C1 segment of cervical spinal cord (tissue), 14 donors: ENCODE measurements around the gene UBR4.

Experiments used
- DNase-seq, 14 donors: peaks; one replicate each; lab custom pipeline; 2025; lab: John Stamatoyannopoulos, UW

Gene UBR4

DNA sequence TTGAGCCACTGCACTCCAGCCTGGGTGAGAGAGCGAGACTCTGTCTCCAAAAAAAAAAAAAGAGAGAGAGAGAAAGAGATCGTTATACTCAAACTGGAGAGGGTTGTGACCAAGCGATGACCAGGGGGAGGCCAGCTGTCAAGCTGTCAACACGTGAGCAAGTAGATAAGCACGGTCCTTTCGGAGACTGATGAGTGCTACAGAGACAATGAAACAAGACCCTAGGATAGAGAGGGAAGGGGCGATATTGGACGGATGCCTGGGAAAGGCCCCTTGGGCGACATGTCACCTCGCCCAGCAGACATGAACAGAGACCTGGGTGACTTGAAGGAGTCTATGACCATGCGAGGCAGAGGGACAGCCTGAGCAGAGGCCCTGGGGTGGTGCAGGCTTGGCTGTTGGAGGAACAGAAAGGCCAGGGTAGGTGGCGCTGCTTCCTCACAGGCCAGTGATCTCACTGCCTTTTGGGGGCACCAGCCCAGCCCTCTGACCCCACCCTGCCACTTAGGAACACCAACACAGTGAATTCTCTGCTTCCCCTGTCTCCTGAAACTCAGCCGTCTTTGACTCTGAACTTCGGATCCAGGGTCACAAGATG is 152.8 kb downstream of the UBR4 start:
- DNase-seq = no peak

DNA sequence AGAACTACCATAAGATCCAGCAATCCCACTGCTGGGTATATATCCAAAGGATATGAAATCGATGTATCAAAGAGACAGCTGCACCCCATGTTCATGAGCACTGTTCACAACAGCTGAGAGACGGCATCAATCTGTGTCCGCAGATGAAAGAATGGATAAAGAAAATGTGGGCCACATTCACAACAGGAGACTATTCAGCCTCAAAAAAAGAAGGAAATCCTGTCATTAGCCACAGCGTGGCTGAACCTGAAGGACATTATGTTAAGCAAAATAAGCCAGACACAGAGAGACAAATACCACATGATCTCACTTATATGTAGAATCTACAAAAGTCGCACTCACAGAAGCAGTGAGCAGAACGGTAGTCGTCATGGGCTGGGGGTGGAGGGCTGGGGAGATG is 154.4 kb downstream of the UBR4 start:
- no peak for DNase-seq

DNA sequence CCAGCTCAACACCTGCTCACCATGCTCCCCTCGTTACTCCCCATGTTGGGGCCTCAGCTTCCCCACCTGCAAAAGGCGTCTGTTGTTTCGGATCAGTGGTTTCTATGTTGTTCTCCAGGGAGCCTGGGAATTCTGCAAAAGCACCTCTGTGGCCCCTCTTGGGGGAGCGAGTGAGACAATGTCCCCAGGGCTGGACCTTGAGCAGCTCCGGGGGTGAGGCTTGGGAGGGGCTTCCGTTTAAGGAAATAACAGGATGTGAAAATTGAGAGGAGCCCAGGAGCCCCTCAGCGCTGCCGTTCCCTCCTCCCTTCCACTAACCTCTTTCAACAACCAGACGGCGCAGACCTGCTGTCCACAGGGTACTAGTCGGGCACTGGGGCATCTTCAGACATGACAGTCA is 155.1 kb downstream of the UBR4 start:
- no peak for DNase-seq

DNA sequence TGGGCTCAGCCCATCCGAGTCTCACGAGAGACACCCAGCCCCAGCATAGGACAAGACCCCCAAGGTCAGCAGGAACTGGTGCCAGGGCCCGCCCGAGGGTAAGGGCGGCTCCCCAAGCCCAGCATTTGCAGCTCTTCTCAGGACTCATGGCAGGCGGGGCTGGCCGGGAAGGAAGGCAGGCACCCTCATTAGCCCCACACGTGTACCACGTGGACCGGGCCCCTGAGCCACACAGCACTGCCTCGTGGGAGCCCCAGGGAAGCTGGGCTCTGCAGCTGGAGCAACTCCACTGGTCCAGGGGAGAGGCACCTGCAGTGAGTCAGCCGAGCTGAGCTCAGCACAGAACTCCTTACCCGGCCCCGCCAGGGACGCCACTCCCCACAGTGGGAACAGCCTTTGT is 155.8 kb downstream of the UBR4 start:
- DNase-seq = no peak

DNA sequence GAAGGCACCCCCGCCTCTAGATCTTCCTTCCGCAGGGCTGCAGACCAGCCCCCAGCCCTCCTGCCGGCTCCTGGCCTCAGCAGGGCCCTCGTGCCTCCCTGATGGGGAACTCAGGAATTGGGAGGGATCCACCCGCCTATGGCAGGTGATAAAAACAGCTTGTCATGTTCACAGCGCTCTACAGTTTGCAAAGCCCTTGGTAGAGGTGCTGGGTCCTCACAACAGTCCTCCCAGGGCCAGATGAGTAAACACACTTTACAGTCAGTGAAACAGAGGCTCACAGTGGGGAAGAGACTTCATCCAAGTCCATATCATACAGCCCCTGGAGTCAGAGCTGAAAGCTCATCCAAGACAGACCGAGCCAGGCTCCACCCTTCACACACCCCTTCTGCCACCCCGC is 156.6 kb downstream of the UBR4 start:
- DNase-seq = no peak

DNA sequence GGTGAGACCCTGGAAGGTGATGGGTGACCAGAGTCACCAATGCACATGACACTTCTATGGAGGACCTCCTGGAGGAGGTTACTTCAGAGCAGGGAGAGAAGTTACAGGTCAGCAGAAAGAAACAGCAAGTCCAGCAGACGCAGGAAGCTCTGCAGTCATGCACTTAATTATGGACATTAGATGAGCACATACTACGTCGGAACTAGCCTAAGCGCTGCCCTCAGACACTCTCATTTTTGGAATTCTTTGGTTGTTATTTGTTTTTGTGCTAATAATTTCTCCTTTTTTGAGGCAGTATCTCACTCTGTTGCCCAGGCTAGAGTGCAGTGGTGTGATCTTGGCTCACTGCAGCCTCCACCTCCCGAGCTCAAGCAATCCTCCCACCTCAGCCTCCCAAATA is 160.3 kb downstream of the UBR4 start:
- DNase-seq = no peak

DNA sequence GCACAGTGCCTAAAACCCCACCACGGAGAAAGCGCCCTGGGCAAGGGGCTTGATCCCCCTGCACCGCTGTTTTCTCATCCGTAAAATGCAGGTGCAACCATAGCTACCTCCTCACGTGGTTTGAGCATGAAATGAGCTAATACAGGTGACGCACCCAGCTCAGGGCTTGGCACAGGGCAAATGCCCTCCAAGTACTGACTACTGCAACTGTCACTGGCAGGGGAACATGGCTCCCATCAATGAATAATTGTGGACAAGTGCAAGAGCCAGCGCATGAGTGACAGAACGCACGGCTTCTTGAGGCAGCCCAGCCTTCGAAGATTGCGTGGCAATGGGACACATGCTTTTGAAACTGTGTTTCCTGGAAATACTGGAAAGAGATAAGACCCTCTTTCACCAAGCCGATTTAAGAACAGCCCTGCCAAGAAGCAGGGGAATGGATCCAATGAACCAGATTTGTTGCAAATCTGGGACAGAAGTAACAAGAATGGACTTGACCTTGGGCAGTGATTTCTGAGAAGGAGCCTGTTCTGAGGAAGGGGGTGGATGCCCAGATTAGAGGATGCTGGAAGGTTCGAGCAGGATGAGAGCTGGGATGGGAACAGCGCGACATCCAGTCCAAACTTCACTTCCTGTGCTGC is 160.8 kb downstream of the UBR4 start:
- DNase-seq = no peak

DNA sequence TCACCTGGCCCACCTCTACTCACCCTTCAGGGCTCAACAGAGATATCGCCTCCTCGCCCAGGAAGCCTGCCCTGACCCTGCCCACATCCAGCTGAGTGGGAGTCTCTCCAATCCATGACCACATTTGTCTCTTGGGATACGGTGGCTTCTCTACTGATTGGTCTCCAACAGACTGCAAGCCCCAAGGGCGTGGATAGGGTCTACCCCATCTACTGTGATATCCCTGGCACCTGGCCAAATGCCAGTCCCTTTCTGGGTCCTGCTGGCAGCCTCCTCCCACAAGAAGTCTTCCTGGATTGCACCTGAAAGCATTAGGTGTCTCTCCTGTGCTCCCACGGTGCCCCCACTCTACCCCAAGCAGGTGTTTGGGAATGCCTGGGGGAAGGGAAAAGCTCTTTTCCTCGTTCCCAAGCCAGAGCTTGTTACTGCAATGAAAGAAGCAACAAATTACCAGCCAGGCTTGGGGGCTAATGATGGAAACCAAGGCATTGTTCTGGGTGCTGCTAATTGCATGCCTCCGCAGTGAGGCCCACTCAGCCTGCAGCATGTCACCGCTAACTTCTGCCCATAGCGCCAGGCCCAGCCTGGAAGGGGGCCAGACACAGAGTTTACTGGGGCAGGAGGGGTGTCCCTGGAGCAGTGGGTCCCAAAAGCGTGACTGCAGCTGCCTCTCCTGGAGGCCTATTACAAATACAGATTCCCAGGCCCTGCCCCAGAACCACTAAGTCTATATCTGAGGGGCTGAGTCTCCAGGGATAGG is 162.9 kb downstream of the UBR4 start:
- DNase-seq = no peak

DNA sequence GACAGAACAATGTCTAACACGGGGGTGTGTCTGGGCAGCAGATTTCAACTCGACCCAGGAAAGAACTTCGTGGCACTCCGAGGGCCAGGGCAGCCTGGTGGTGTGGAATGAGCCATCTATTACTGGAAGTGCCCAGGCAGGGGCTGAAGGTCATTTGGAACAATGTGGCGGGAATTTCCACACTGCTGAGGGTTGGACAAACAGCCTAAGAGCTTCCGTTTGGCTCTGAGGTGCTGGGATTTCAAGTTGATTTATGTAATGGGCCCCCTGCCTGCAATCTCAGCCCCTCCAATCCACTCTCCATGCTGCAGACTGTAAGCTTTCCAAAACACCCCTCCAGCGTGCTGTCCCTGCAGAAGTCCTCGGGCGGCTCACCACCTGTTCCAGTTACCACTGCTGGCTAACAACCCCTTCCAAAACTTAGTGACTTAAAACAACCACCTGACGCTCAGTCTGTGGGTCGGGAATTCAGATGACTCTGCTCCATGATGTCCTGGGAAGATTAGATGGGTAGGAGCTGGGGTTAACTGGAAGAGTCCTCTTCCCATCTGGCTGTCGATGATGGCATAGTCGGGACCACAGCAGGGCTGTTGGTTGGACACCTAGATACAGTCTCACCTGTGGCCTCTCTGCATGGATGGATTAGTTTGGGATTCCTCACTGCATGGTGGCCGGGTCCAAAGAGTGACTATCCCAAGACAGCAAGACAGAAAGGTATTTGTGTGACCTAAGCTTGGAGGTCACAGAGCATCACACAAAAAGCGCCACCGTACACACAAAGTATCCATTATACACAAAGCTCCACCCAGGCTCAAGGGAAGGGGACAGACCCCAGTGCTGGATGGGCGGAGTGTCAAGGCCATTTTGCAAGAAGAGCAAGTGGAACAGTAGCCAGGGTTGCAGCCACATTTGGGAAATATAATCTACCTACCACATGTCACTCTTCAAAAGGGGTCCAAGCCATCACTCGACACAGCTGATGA is 163.9 kb downstream of the UBR4 start:
- no peak for DNase-seq

DNA sequence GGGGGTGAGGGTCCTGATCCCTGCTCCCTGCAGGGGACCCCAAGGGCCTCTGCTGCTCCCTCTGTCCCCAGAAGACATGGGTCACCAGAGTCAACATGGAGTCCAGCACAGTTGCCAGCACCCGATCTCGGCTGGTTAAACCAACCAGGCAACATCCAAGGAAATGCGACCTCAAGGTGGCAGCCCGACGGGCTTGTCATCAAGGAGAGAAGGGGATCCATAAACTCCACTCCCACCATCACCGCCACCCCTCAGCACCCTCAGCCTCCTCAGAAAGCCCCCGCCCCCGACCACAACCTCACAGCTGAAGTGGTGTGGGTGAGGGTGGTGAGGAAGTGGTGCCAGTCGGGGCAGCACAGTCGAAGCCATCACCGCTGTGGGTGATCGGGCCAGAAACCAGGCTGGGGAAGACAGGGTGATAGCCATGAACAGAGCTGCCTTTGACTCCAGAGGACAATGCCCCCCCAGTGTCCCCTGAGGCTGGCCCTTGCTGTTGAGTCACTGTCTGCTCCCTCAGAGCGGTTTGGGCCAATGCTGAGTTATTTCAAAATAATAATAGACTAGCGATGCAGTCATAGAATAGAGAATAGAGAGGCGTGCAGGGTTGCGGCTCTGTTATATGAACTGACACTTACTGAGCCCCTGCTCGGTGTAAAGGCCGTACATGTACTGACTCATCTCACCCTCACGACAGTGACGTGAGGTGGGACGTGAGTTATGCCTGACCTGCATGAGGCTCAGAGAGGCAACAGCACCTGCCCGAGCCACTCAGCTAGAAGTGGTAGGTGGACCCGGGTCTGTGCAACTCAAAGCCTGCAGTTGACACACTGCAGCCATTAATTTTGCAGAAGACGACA is 164.9 kb downstream of the UBR4 start:
- DNase-seq = peak in 11 of 14 donors; percentile 9 to 88 (median 58)

DNA sequence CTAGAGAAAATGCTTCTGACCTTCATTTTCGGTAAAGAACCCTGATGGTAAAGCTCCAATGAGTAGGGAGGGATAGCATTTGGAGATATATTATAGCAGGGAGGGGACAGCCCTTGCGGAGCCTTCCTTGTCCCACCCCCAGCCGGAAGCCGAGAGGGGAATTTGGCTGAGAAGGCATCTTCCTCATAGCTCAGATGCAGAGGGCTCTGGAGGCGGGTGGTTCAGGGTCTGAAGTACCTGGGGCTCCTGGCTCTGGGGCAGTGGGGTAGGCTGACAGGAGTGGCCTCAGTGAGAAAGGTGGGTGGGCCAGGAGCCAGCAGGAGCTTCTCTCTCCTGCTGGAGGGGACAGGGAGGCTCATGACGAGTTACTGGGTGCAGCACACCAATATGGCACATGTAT is 165.6 kb downstream of the UBR4 start:
- DNase-seq = no peak

DNA sequence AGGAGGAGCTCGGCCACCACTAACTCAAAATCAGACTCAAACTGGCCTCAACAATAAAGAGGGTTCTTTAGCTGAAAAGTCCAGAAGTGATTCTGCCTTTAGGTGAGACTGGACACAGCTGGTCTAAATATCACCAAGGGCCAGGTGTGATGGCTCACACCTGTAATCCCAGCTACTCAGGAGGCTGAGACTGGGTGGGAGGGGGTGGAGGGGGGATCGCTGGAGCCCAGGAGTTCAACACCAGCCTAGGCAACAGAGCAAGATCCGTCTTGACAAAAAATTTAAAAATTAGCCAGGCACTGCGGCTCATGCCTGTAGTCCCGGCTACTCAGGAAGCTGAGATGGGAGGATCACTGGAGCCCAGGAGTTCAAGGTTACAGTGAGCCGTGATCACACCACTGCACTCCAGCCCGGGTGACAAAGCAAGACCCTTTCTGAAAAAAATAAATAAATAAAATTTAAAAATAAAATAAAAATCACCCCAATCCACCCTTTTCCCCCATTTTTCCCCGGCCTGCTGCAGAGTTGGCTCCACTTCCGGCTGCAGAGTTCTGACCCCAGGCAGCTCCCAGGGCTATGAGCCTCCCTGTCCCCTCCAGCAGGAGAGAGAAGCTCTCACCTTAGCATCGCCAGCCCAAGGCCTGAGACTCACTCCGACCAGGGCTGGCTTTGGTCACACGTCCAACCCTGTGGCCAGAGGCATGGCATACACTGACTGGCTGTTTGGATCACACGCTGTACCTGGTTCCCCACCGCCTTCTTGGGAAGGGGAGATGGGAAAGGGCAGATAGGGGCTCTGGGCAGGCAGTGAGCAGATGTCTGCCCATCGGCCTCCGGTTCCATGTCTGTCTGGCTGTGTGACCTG is 166.3 kb downstream of the UBR4 start:
- DNase-seq = no peak

DNA sequence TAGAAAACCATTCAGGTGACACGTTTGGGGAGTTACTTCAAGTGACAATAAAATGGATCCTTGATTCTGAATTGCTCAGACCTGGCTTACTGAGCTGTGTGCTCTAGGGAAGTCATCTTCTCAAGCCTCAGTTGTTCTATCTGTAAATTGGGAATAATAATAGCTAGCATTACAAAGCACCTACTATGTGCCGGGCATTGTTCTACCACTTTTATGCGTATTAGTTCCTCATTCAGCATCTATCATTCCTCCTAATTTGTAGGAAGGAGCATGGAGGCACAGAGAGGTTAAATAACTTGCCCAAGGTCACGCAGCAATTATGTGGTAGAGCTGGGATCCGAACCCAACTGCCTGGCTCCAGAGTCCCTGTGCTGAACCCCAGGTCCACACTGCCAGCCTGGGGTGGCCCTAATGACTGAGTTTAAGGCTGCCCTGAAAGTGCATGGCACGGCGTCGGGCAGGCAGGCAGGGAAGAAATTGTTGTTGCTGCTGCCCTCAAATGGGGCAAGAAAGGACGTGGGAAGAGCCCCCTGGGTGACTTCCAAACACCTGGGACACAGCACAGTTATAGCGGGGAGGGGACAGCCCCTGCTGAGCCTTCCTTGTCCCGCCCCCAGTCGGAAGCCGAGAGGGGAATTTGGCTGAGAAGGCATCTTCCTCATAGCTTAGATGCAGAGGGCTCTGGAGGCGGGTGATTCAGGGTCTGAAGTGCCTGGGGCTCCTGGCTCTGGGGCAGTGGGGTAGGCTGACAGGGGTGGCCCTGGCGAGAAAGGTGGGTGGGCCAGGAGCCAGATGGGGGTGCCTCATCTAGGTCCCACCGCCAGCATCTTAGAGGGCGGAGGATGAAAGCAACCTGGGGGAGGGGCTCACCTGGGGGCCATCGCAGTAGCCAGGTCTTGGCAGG is 167.1 kb downstream of the UBR4 start:
- DNase-seq = no peak

DNA sequence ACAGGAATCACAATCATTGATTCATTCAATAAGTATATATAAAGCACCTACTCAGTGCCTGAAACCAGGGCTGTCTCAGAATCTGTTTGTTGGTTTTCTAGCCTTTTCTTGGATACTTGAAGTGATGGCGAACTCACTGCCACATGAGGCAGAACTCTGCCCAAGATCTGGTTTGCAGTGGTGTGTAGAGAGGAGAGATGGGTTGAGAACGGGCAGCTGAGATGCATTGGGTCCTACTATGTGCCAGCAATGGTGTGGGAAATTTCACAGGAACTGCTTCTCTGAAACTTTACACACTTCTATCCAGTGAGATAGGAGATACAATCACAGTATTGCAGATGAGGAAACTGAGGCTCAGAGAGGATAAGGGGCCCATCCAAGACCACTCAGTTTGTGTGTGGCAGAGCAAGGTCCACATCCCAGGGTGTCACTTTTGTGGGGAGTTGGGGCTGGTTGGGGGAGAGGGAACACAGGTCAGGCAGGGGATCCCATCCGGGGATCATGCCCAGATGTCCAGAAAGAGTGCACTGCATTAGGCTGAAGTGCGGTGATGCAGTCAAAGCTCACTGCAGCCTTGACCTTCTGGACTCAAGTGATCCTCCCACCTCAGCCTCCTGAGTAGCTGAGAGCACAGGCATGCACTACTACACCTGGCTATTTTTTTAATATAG is 169.9 kb downstream of the UBR4 start:
- DNase-seq = no peak

DNA sequence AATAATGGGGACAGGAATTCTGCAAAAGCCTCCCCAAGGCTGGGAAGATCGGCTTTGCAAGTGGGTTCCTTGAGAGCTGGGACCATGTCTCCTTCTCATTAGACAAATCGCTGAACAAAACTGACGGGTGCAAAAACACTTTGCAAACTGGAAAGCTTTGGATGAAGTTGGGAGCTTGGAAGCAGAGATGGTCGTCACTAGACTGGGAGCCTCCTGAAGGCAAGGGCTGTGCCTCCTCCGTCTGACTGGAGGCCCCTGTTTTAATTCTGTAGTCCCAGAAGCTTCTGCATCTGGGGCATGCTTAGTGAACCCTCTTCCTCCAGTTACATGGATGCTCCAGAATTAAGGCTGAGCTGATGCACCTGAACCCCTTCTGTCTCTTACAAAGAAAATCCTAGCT is 171.3 kb downstream of the UBR4 start:
- no peak for DNase-seq

DNA sequence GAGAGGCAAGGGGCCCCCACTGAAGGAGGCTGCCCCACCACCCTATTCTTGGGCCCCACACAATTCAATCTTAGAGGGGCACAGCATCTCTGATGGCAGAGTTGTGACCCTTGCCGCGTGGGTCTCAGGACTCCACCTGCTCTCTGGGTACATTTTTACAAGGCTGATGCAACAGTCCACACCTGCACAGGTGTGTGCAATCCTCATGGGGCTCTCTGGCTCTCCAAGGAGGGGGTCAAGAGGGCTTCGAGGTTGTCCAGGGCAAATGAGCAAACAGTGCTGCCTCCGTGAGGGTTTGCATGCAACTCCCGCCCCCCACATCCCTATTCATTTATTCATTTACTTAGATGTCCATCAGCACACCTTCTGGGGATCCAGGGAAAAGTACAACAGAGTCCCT is 172.0 kb downstream of the UBR4 start:
- DNase-seq = no peak

DNA sequence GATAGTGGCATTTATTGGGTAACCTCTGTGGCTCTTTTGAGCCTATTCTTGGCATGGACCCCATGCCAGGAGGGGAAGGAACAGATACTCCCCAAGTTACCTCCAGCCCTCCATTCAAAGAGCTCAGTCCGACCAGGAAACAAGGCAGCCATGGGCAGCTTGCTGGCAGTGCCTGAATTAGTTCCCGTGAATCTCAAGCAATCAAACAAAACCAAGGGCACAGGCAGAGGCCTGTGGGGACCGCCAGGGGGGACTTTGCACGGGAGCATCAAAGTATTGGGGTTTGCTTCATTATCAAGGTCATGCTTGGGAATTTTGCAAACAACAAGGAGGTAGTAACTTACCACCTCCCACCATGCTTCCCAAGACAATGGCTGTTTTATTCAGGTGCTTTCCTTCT is 172.4 kb downstream of the UBR4 start:
- DNase-seq = no peak
